ENCODE results near the gene MDK.
"Not testable (repeated sequence)": the region's sequence is repeated elsewhere in the genome, so short reads cannot be mapped to it uniquely, and the experiment has no call there.

The MDK gene

GRCh38 chr11:46372086-46372485, 9.4 kb upstream of the MDK start:
- DNase-seq, result no peak
- no peak for ATAC-seq
- H3K4me3 Mint-ChIP-seq, result no peak overlapping the region
- no peak overlapping the region for H3K27ac Mint-ChIP-seq
- no peaks in the 10 kb centered on the region for H3K27me3 Mint-ChIP-seq
- no peaks in the 10 kb centered on the region for H3K9me3 Mint-ChIP-seq
- peaks cover 30% of the 10 kb centered on the region for H3K4me1 Mint-ChIP-seq

GRCh38 chr11:46372501-46372900, 9.0 kb upstream of the MDK start:
- not testable (repeated sequence) for H3K27me3 Mint-ChIP-seq, DNase-seq, H3K9me3 Mint-ChIP-seq, H3K27ac Mint-ChIP-seq, ATAC-seq, H3K4me3 Mint-ChIP-seq
- H3K4me1 Mint-ChIP-seq, result peaks cover 26% of the 10 kb centered on the region

GRCh38 chr11:46373787-46374740, 7.4 kb upstream of the MDK start:
- H3K4me3 Mint-ChIP-seq, result no peak overlapping the region
- H3K27ac Mint-ChIP-seq, result no peak overlapping the region
- H3K27me3 Mint-ChIP-seq, result no peaks in the 10 kb centered on the region
- ATAC-seq (no peak), DNase-seq (no peak)
- peaks cover 0 to 5% of the 10 kb centered on the region in 2 donors for H3K9me3 Mint-ChIP-seq
- H3K4me1 Mint-ChIP-seq, result peaks cover 14% of the 10 kb centered on the region

GRCh38 chr11:46374815-46375214, 6.7 kb upstream of the MDK start:
- ATAC-seq (no peak), DNase-seq (no peak)
- peak overlapping the region in 1 of 2 donors; percentile 19 for H3K27ac Mint-ChIP-seq
- H3K9me3 Mint-ChIP-seq, result peaks cover 0 to 5% of the 10 kb centered on the region in 2 donors
- peaks cover 14% of the 10 kb centered on the region for H3K4me1 Mint-ChIP-seq
- H3K4me3 Mint-ChIP-seq, result no peak overlapping the region
- no peaks in the 10 kb centered on the region for H3K27me3 Mint-ChIP-seq

GRCh38 chr11:46375392-46376101, 5.9 kb upstream of the MDK start:
- no peak for DNase-seq
- H3K4me3 Mint-ChIP-seq, result no peak overlapping the region

GRCh38 chr11:46376258-46377050, 5.0 kb upstream of the MDK start:
- Mint-ChIP-seq H3K9me3 (peaks cover 0 to 5% of the 10 kb centered on the region in 2 donors), H3K27me3 (no peaks in the 10 kb centered on the region)
- ATAC-seq, result no peak

More at GRCh38 chr11:46375392-46376101, 5.9 kb upstream of the MDK start:
- Mint-ChIP-seq H3K9me3 (peaks cover 0 to 5% of the 10 kb centered on the region in 2 donors), H3K27ac (no peak overlapping the region), H3K4me1 (peaks cover 18% of the 10 kb centered on the region), H3K27me3 (no peaks in the 10 kb centered on the region)
- no peak for ATAC-seq

GRCh38 chr11:46377290-46377689, 4.2 kb upstream of the MDK start:
- Mint-ChIP-seq H3K27me3 (peaks cover 7% of the 10 kb centered on the region), H3K9me3 (peaks cover 0 to 5% of the 10 kb centered on the region in 2 donors), H3K4me3 (no peak overlapping the region), H3K4me1 (peaks cover 29% of the 10 kb centered on the region), H3K27ac (peak overlapping the region in 1 of 2 donors; percentile 24)
- ATAC-seq, result no peak
- no peak for DNase-seq

More at GRCh38 chr11:46376258-46377050, 5.0 kb upstream of the MDK start:
- no peak overlapping the region for H3K4me3 Mint-ChIP-seq
- DNase-seq, result no peak
- H3K4me1 Mint-ChIP-seq, result peaks cover 24% of the 10 kb centered on the region
- H3K27ac Mint-ChIP-seq, result no peak overlapping the region

- DNase-seq (no peak), ATAC-seq (no peak)
- peaks cover 31% of the 10 kb centered on the region for H3K4me1 Mint-ChIP-seq
- peak overlapping the region; percentile 42 to 74 for H3K27ac Mint-ChIP-seq
- H3K9me3 Mint-ChIP-seq, result peaks cover 0 to 5% of the 10 kb centered on the region in 2 donors
- no peak overlapping the region for H3K4me3 Mint-ChIP-seq
- H3K27me3 Mint-ChIP-seq, result peaks cover 10% of the 10 kb centered on the region
Observed at GRCh38 chr11:46377831-46378230, 3.6 kb upstream of the MDK start.

- H3K27ac Mint-ChIP-seq, result no peak overlapping the region
- no peak for ATAC-seq
- no peak overlapping the region for H3K4me3 Mint-ChIP-seq
- peaks cover 0 to 5% of the 10 kb centered on the region in 2 donors for H3K9me3 Mint-ChIP-seq
- H3K27me3 Mint-ChIP-seq, result peaks cover 10% of the 10 kb centered on the region
- peaks cover 31% of the 10 kb centered on the region for H3K4me1 Mint-ChIP-seq
- DNase-seq, result no peak
Observed at GRCh38 chr11:46378296-46378695, 3.2 kb upstream of the MDK start.

GRCh38 chr11:46378811-46379481, 2.5 kb upstream of the MDK start:
- Mint-ChIP-seq H3K9me3 (peaks cover 0 to 5% of the 10 kb centered on the region in 2 donors), H3K4me1 (peaks cover 37% of the 10 kb centered on the region), H3K27ac (peak overlapping the region in 1 of 2 donors; percentile 76), H3K27me3 (peaks cover 10% of the 10 kb centered on the region), H3K4me3 (no peak overlapping the region)
- no peak for ATAC-seq
- DNase-seq, result no peak

- H3K9me3 Mint-ChIP-seq, DNase-seq: not testable (repeated sequence)
- Mint-ChIP-seq H3K27ac (peak overlapping the region in 1 of 2 donors; percentile 76), H3K4me3 (peak overlapping the region in 1 of 2 donors; percentile 64), H3K4me1 (peaks cover 39% of the 10 kb centered on the region), H3K27me3 (peaks cover 16% of the 10 kb centered on the region)
- peak; percentile 3 for ATAC-seq
Observed at GRCh38 chr11:46379482-46380293, 1.8 kb upstream of the MDK start.

GRCh38 chr11:46380340-46381047, 975 bp upstream of the MDK start:
- ATAC-seq (peak; percentile 66), DNase-seq (peak; percentile 60 to 82)
- Mint-ChIP-seq H3K9me3 (peaks cover 0 to 5% of the 10 kb centered on the region in 2 donors), H3K4me1 (peaks cover 39% of the 10 kb centered on the region), H3K27ac (peak overlapping the region in 1 of 2 donors; percentile 37), H3K27me3 (peaks cover 24% of the 10 kb centered on the region), H3K4me3 (peak overlapping the region; percentile 81 to 83)

- H3K4me3 Mint-ChIP-seq, result peak overlapping the region; percentile 81 to 88
- peaks cover 40% of the 10 kb centered on the region for H3K27me3 Mint-ChIP-seq
- ATAC-seq (peak; percentile 19), DNase-seq (no peak)
- H3K9me3 Mint-ChIP-seq, result peaks cover 0 to 5% of the 10 kb centered on the region in 2 donors
- H3K27ac Mint-ChIP-seq, result peak overlapping the region in 1 of 2 donors; percentile 87
- peaks cover 48% of the 10 kb centered on the region for H3K4me1 Mint-ChIP-seq
Observed at GRCh38 chr11:46381819-46382645, 563 bp downstream of the MDK start.

Data from stimulated activated naive CD8-positive, alpha-beta T cell treated with anti-CD3 and anti-CD28 coated beads, Interleukin-15, amount 100 ng/mL, for 72 hours (primary cell).